HepG2 (cell line): ENCODE measurements around the gene ABHD11. TPM values are rescaled to one million over a fixed set of nuclear protein-coding genes. Genes with fewer than 3 reads are reported as not detected.

ENCODE experiments used
- ARID2 ChIP-seq: sonication (generic); formaldehyde crosslinking; IDR thresholded peaks from 2 replicates; pipeline ENCODE4 v1.8.1; 2022; ENCODE audit warnings: mild to moderate bottlenecking, missing genetic modification reagents, borderline replicate concordance
- BORCS8-MEF2B ChIP-seq: sonication (generic); formaldehyde crosslinking; IDR thresholded peaks from 2 replicates; pipeline ENCODE4 v1.8.0; 2022; ENCODE audit warnings: mild to moderate bottlenecking, missing genetic modification reagents
- BRD4 ChIP-seq: sonication (generic); formaldehyde crosslinking; IDR thresholded peaks from 2 replicates; pipeline ENCODE4 v1.4.0; 2020; ENCODE audit warnings: missing genetic modification reagents
- DNMT3B ChIP-seq: conservative IDR thresholded peaks from 2 replicates; pipeline ENCODE4 v1.6.1; 2016; ENCODE audit warnings: missing biosample characterization, control low read depth
- ERF ChIP-seq: IDR thresholded peaks from 2 replicates; pipeline ENCODE4 v1.6.1; 2018; ENCODE audit warnings: missing biosample characterization, missing genetic modification reagents
- FOXA3 ChIP-seq: IDR thresholded peaks from 2 replicates; pipeline ENCODE4 v1.6.1; 2016; ENCODE audit warnings: missing genetic modification reagents, missing compliant biosample characterization
- FOXC1 ChIP-seq: sonication (generic); formaldehyde crosslinking; IDR thresholded peaks from 2 replicates; pipeline ENCODE4 v1.8.0; 2022; ENCODE audit warnings: mild to moderate bottlenecking, missing genetic modification reagents, borderline replicate concordance
- GABPB1 ChIP-seq: IDR thresholded peaks from 2 replicates; pipeline ENCODE4 v1.6.1; 2016; ENCODE audit warnings: mild to moderate bottlenecking, missing genetic modification reagents, moderate library complexity, missing compliant biosample characterization
- GPN1 ChIP-seq: sonication (generic); formaldehyde crosslinking; IDR thresholded peaks from 2 replicates; pipeline ENCODE4 v1.5.1; 2020; ENCODE audit warnings: missing genetic modification reagents, borderline replicate concordance
- GZF1 ChIP-seq: sonication (generic); formaldehyde crosslinking; IDR thresholded peaks from 2 replicates; pipeline ENCODE4 v1.5.1; 2020; ENCODE audit warnings: mild to moderate bottlenecking, missing genetic modification reagents
- HNF4A ChIP-seq: sonication (generic); formaldehyde crosslinking; IDR thresholded peaks from 2 replicates; pipeline ENCODE4 v1.4.0; 2020; ENCODE audit warnings: missing genetic modification reagents
- HNRNPK ChIP-seq: fragments of 200-400 bp; formaldehyde crosslinking; IDR thresholded peaks from 2 replicates; pipeline ENCODE4 v1.6.1; 2018; ENCODE audit warnings: low read length, low read depth, moderate library complexity, mild to moderate bottlenecking; ENCODE audit not compliant: poor library complexity, severe bottlenecking
- HOXA3 ChIP-seq: sonication (generic); formaldehyde crosslinking; IDR thresholded peaks from 2 replicates; pipeline ENCODE4 v1.5.0; 2020; ENCODE audit warnings: missing genetic modification reagents
- KDM4B ChIP-seq: sonication (generic); formaldehyde crosslinking; IDR thresholded peaks from 2 replicates; pipeline ENCODE4 v1.4.0; 2020; ENCODE audit warnings: missing genetic modification reagents
- KLF11 ChIP-seq: IDR thresholded peaks from 2 replicates; pipeline ENCODE4 v1.6.1; 2016; ENCODE audit warnings: missing compliant biosample characterization
- MBD4 ChIP-seq: IDR thresholded peaks from 2 replicates; pipeline ENCODE4 v1.6.1; 2012; ENCODE audit warnings: low read length, inconsistent platforms, borderline replicate concordance
- MIER3 ChIP-seq: IDR thresholded peaks from 2 replicates; pipeline ENCODE4 v1.6.1; 2016; ENCODE audit warnings: missing compliant biosample characterization, borderline replicate concordance
- MTA3 ChIP-seq: sonication (generic); formaldehyde crosslinking; IDR thresholded peaks from 2 replicates; pipeline ENCODE4 v1.4.0; 2020; ENCODE audit warnings: missing genetic modification reagents
- MTF1 ChIP-seq: sonication (generic); formaldehyde crosslinking; IDR thresholded peaks from 2 replicates; pipeline ENCODE4 v1.5.0; 2020; ENCODE audit warnings: missing genetic modification reagents
- NCOA2 ChIP-seq: sonication (generic); formaldehyde crosslinking; IDR thresholded peaks from 2 replicates; pipeline ENCODE4 v1.8.0; 2022; ENCODE audit warnings: inconsistent platforms
- NRL ChIP-seq: sonication (generic); formaldehyde crosslinking; IDR thresholded peaks from 2 replicates; pipeline ENCODE4 v1.5.0; 2020; ENCODE audit warnings: missing genetic modification reagents, mild to moderate bottlenecking, moderate library complexity, borderline replicate concordance
- PAWR ChIP-seq: sonication (generic); formaldehyde crosslinking; IDR thresholded peaks from 2 replicates; pipeline ENCODE4 v1.4.0; 2020; ENCODE audit warnings: missing genetic modification reagents, mild to moderate bottlenecking, borderline replicate concordance
- STAG1 ChIP-seq: sonication (generic); formaldehyde crosslinking; IDR thresholded peaks from 2 replicates; pipeline ENCODE4 v1.4.0; 2020; ENCODE audit warnings: missing genetic modification reagents
- ZMAT3 ChIP-seq: sonication (generic); formaldehyde crosslinking; conservative IDR thresholded peaks from 2 replicates; pipeline ENCODE4 v1.7.0; 2021; ENCODE audit warnings: missing genetic modification reagents
- ZNF350 ChIP-seq: sonication (generic); formaldehyde crosslinking; IDR thresholded peaks from 2 replicates; pipeline ENCODE4 v1.4.0; 2020; ENCODE audit warnings: mild to moderate bottlenecking, low read depth, missing genetic modification reagents, borderline replicate concordance
- polyA plus RNA-seq, 8 experiments: library from polyadenylated mRNA; depleted of rRNA in 3 of 8; stranded (reverse) in 7 of 8; unstranded in 1 of 8; fragments of >200 nt; fragmentation: Illumina TruSeq in 4 of 8; extraction: Trizol in 4 of 8; gene quantifications; 2 replicates each; pipeline versions ENCODE4 v1.2.1 to v1.2.3, GENCODE V29; 2011 to 2016; ENCODE audit warnings: low read depth in 4 of 8, missing spikeins in 1 of 8, mixed read lengths in 1 of 8; ENCODE audit not compliant: insufficient read depth in 1 of 8
- total RNA-seq, 5 experiments: library from RNA; depleted of rRNA; stranded (reverse); fragments of >200 nt; fragmentation: Illumina TruSeq; extraction: Trizol; gene quantifications; 2 replicates each; pipeline ENCODE4 v1.2.3, GENCODE V29; 2016; ENCODE audit warnings: low read depth in 1 of 5
- TF ChIP-seq, protein P1 (sequence below): sonication (generic); formaldehyde crosslinking; IDR thresholded peaks from 2 replicates; pipeline ENCODE4 v1.4.0; 2020; ENCODE audit warnings: missing genetic modification reagents, mild to moderate bottlenecking, borderline replicate concordance
- TF ChIP-seq, protein P2 (sequence below): sonication (generic); formaldehyde crosslinking; IDR thresholded peaks from 2 replicates; pipeline ENCODE4 v1.5.0; 2020; ENCODE audit warnings: missing genetic modification reagents, mild to moderate bottlenecking, borderline replicate concordance
- TF ChIP-seq, protein P3 (sequence below): IDR thresholded peaks from 2 replicates; pipeline ENCODE4 v1.6.1; 2016; ENCODE audit warnings: mild to moderate bottlenecking
- TF ChIP-seq, protein P4 (sequence below): sonication (generic); formaldehyde crosslinking; IDR thresholded peaks from 2 replicates; pipeline ENCODE4 v1.5.0; 2020; ENCODE audit warnings: missing genetic modification reagents

ABHD11 gene
- total and polyA plus RNA-seq, 2 of the 13 experiments (the other 11 are each of a cell fraction or from before 2014, with no cell fraction given) = 7.0 to 8.1 TPM

DNA sequence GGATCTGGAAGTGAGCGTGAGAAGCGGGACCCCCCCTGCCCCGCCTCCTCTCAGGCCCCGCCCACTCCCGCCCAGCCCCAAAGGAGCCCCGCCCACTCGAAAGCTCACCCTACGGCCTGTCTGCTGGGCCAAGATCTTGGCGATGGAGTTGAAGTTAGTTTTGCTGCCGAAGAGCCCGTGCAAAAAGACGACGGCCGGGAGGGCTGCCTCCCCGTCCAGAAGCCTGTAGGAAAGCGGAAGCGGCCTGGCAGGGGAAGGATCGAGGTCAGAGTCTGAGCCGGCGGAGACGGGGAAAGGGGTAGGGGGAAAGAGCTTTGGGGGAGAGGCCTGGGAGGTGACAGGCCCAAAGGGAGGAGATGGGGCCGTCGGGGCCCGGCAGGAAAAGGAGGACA, 386 bp downstream of the ABHD11 start (continued):
- TF ChIP-seq, protein P1, sequence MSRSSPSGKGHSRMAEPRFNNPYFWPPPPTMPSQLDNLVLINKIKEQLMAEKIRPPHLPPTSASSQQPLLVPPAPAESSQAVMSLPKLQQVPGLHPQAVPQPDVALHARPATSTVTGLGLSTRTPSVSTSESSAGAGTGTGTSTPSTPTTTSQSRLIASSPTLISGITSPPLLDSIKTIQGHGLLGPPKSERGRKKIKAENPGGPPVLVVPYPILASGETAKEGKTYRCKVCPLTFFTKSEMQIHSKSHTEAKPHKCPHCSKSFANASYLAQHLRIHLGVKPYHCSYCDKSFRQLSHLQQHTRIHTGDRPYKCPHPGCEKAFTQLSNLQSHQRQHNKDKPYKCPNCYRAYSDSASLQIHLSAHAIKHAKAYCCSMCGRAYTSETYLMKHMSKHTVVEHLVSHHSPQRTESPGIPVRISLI = no peak
- TF ChIP-seq STAG1 (CRISPR knock-in tag) (no peak), BORCS8-MEF2B (CRISPR knock-in tag) (no peak), GPN1 (CRISPR knock-in tag) (no peak), FOXC1 (CRISPR knock-in tag) (no peak), GABPB1 (CRISPR knock-in tag) (no peak), HNF4A (CRISPR knock-in tag) (no peak), NRL (0 out of 2 replicates have a peak, but pooled peaks have one; percentile 35), ERF (no peak), HNRNPK (no peak), GZF1 (no peak; the same call in 1 of the 2 replicates), ZNF350 (no peak), KLF11 (CRISPR knock-in tag) (no peak), MTF1 (no peak), PAWR (CRISPR knock-in tag) (0 out of 2 replicates have a peak, but pooled peaks have one; percentile 2), MBD4 (no peak), HOXA3 (CRISPR knock-in tag) (no peak), KDM4B (CRISPR knock-in tag) (no peak), NCOA2 (CRISPR knock-in tag) (no peak), BRD4 (CRISPR knock-in tag) (0 out of 2 replicates have a peak, but pooled peaks have one; percentile 38), ZMAT3 (CRISPR knock-in tag) (no peak), ARID2 (no peak), DNMT3B (CRISPR knock-in tag) (no peak), MIER3 (CRISPR knock-in tag) (no peak), FOXA3 (0 out of 2 replicates have a peak, but pooled peaks have one; percentile 2), MTA3 (CRISPR knock-in tag) (no peak)
- TF ChIP-seq, protein P2, sequence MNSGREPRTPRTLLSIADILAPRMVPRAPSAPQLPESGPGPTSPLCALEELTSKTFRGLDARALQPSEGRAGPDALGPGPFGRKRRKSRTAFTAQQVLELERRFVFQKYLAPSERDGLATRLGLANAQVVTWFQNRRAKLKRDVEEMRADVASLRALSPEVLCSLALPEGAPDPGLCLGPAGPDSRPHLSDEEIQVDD = no peak
- TF ChIP-seq, protein P3, sequence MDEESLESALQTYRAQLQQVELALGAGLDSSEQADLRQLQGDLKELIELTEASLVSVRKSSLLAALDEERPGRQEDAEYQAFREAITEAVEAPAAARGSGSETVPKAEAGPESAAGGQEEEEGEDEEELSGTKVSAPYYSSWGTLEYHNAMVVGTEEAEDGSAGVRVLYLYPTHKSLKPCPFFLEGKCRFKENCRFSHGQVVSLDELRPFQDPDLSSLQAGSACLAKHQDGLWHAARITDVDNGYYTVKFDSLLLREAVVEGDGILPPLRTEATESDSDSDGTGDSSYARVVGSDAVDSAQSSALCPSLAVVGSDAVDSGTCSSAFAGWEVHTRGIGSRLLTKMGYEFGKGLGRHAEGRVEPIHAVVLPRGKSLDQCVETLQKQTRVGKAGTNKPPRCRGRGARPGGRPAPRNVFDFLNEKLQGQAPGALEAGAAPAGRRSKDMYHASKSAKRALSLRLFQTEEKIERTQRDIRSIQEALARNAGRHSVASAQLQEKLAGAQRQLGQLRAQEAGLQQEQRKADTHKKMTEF = no peak
- TF ChIP-seq, protein P4, sequence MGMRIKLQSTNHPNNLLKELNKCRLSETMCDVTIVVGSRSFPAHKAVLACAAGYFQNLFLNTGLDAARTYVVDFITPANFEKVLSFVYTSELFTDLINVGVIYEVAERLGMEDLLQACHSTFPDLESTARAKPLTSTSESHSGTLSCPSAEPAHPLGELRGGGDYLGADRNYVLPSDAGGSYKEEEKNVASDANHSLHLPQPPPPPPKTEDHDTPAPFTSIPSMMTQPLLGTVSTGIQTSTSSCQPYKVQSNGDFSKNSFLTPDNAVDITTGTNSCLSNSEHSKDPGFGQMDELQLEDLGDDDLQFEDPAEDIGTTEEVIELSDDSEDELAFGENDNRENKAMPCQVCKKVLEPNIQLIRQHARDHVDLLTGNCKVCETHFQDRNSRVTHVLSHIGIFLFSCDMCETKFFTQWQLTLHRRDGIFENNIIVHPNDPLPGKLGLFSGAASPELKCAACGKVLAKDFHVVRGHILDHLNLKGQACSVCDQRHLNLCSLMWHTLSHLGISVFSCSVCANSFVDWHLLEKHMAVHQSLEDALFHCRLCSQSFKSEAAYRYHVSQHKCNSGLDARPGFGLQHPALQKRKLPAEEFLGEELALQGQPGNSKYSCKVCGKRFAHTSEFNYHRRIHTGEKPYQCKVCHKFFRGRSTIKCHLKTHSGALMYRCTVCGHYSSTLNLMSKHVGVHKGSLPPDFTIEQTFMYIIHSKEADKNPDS (CRISPR knock-in tag) = no peak
